HG02884 (cell line): ENCODE data around the gene CEP57.
"Not testable (repeated sequence)": the region's sequence is repeated elsewhere in the genome, so short reads cannot be mapped to it uniquely, and the experiment has no call there.

ENCODE experiments used
- ATAC-seq: cut with Tn5 transposase; IDR thresholded peaks from one replicate; pipeline ENCODE4 v1.9.1; 2021; ENCODE audit warnings: mild to moderate bottlenecking, moderate library complexity; ENCODE audit not compliant: unreplicated experiment

The CEP57 gene

DNA sequence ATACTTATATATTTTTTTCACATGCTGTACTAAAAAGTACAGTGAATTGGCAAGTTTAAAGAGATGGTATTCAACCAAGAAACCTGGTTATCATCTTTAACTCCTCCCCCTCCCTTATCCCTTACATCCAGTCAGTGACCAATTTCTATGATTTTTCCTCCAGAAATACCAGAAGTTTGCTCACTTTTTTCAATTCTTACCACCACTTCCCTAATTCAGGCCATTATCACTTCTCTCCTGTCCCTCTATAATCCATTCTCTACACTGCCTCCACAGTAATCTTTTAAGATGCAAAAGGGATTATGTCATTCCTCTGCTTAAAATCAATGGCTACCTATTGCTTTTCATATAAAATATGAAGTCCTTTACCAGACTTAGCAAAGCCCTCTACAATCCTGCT, 62.8 kb downstream of the CEP57 start:
- ATAC-seq = no peak

DNA sequence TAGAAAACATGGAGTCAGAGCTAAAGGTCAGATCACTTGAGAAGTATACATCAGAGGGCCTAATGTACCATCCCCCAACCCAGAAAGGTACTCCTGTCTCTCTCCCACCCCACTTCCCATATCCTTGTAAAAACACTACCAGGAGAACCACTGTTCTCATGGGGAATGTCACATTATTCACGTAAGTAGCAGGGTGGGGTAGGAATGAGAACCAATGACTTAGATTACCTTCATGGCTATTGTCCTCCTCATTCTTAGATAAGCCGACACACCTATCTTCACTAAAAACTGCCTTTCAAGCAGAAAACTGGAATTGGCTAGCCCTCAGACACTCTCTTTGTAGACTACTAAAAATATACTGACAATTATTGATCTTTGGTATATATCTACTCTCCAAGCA, 63.6 kb downstream of the CEP57 start:
- ATAC-seq = no peak

DNA sequence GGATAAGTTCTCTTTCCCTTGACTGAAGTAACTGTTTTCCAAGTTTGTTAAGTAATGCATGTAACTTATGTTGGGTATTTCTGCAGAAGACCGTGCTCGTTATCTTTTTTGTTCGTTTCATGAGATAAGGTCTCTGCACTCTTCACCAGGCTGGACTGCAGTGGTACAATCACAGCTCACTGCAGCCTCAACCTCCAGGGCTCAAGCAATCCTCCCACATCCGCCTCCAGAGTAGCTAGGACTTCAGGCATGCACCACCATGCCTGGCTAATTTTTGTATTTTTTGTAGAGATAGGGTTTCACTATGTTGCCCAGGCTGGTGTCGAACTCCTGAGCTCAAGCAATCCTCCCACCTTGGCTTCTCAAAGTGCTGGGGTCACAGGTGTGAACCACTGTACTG, 64.1 kb downstream of the CEP57 start:
- not testable (repeated sequence) for ATAC-seq

DNA sequence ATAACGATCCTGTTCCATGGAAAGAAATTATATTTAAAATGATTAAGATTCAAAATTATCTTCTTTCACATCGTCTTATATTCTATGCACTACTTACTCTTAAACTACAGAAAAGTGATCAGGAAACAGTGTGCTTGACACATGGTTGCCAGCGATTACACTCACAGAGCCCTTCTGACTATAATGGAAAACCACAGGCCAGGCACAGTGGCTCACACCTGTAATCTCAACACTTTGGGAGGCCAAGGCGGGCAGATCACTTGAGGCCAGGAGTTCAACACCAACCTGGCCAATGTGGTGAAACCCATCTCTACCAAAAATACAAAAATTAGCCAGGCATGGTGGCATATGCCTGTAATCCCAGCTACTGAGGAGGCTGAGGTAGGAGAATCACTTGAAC, 69.7 kb downstream of the CEP57 start:
- not testable (repeated sequence) for ATAC-seq

GRCh38 chr11:95863486-95864140, 73.3 kb downstream of the CEP57 start:
- no peak for ATAC-seq

DNA sequence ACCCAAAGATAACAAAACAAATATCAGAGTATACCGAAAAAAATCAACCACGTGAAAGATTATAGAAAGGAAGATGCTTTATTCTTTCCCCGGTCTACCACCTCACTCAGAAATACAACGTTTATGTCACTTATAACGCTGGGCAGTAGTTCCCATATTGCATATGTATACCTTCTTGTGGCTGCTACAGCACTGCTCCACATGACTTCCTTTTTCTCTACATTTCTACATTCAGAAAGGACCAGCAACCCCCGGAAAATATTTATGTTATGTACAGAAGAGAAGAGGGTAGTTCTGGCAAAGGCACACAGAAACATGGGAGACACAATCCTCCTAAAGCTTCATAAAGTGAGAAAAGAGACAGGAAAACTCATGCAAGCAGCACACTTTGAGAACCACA, 76.8 kb downstream of the CEP57 start:
- ATAC-seq = no peak

GRCh38 chr11:95870877-95871276, 80.6 kb downstream of the CEP57 start:
- not testable (repeated sequence) for ATAC-seq

GRCh38 chr11:95877291-95877690, 87.0 kb downstream of the CEP57 start:
- no peak for ATAC-seq
